ENCODE measurements around the gene BAIAP2L2. TPM values are rescaled to one million over a fixed set of nuclear protein-coding genes. Genes with fewer than 3 reads are reported as not detected.

Gene BAIAP2L2
- total and polyA plus RNA-seq, 4 donors: 0.33 to 0.46 (median 0.44) TPM; not detected in 1

- TF ChIP-seq, protein P1, sequence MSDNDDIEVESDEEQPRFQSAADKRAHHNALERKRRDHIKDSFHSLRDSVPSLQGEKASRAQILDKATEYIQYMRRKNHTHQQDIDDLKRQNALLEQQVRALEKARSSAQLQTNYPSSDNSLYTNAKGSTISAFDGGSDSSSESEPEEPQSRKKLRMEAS (IDR thresholded peaks at IDR 0.05): no peak
- TF ChIP-seq, protein P2, sequence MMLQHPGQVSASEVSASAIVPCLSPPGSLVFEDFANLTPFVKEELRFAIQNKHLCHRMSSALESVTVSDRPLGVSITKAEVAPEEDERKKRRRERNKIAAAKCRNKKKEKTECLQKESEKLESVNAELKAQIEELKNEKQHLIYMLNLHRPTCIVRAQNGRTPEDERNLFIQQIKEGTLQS (IDR thresholded peaks at IDR 0.05): no peak
- TF ChIP-seq JUND (IDR thresholded peaks at IDR 0.05): no peak
- TF ChIP-seq EGR1 (IDR thresholded peaks at IDR 0.05; ENCODE audit: low read depth in 2 of 2): no peak
- TF ChIP-seq FOXA1 (IDR thresholded peaks at IDR 0.05): no peak
- Histone ChIP-seq H3K9ac (ENCODE audit: low read depth in 1 of 2, low read length in 2 of 2) (no peak overlapping the region), H3K27ac (ENCODE audit: low read depth in 1 of 2, low read length in 2 of 2) (no peak overlapping the region), H3K4me1 (ENCODE audit: control insufficient read depth in 4 of 4, insufficient read depth in 4 of 4, low read length in 3 of 4) (peaks cover 0 to 4% (median under 1%) of the 10 kb centered on the region in 4 donors), H3K4me3 (ENCODE audit: low read depth in 1 of 3, low read length in 3 of 3) (no peak overlapping the region), H3K36me3 (ENCODE audit: control insufficient read depth in 4 of 4, insufficient read depth in 3 of 4, low read depth in 1 of 4, low read length in 3 of 4) (no peaks in the 10 kb centered on the region), H3K9me3 (ENCODE audit: control insufficient read depth in 4 of 4, low read length in 3 of 4) (no peaks in the 10 kb centered on the region), H3K27me3 (ENCODE audit: control insufficient read depth in 4 of 4, insufficient read depth in 4 of 4, low read length in 3 of 4) (no peaks in the 10 kb centered on the region)
- 86% methylated on average over 10 of the region's 10 CpGs for WGBS
- no peak for DNase-seq (ENCODE audit: low spot score)
Measured at GRCh38 chr22:38036392-38037062, 74.0 kb downstream of the BAIAP2L2 start.

DNA sequence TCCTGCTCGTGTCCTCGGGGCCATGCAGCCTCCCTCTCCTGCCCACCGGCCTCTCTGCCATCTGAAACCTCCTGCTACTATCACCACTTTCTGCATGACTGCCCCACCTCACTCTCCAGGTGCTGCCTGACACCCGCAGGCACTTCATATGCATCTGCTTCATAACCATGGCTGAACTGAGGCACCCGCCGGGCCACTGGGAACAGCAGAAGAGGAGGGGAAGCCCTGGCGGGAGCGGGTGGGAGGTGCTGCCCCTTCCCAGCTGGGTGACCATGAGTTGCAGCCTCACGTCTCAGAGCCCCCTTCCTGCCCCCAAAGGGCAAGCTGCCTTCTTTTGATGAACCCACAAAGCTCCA is 75.0 kb downstream of the BAIAP2L2 start:
- no peaks in the 10 kb centered on the region for H3K27me3 ChIP-seq (ENCODE audit: control insufficient read depth in 4 of 4, insufficient read depth in 4 of 4, low read length in 3 of 4)
- H3K9me3 ChIP-seq (ENCODE audit: control insufficient read depth in 4 of 4, low read length in 3 of 4): no peaks in the 10 kb centered on the region
- no peak for DNase-seq (ENCODE audit: low spot score)
- peaks cover 0 to 4% (median under 1%) of the 10 kb centered on the region in 4 donors for H3K4me1 ChIP-seq (ENCODE audit: control insufficient read depth in 4 of 4, insufficient read depth in 4 of 4, low read length in 3 of 4)
- TF ChIP-seq YY1 (IDR thresholded peaks at IDR 0.05) (no peak), RXRA (IDR thresholded peaks at IDR 0.05) (no peak), FOXA2 (IDR thresholded peaks at IDR 0.05) (no peak), GABPA (IDR thresholded peaks at IDR 0.05 in 1 of 2, conservative IDR thresholded peaks at IDR 0.05 in 1 of 2) (no peak), FOXA1 (IDR thresholded peaks at IDR 0.05) (no peak), EGR1 (IDR thresholded peaks at IDR 0.05; ENCODE audit: low read depth in 2 of 2) (no peak), HNF4A (conservative IDR thresholded peaks at IDR 0.05) (no peak), HNF4G (IDR thresholded peaks at IDR 0.05) (no peak)
- TF ChIP-seq, protein P3, sequence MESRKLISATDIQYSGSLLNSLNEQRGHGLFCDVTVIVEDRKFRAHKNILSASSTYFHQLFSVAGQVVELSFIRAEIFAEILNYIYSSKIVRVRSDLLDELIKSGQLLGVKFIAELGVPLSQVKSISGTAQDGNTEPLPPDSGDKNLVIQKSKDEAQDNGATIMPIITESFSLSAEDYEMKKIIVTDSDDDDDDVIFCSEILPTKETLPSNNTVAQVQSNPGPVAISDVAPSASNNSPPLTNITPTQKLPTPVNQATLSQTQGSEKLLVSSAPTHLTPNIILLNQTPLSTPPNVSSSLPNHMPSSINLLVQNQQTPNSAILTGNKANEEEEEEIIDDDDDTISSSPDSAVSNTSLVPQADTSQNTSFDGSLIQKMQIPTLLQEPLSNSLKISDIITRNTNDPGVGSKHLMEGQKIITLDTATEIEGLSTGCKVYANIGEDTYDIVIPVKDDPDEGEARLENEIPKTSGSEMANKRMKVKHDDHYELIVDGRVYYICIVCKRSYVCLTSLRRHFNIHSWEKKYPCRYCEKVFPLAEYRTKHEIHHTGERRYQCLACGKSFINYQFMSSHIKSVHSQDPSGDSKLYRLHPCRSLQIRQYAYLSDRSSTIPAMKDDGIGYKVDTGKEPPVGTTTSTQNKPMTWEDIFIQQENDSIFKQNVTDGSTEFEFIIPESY (IDR thresholded peaks at IDR 0.05): no peak
- TF ChIP-seq, protein P2 (IDR thresholded peaks at IDR 0.05): no peak
- TF ChIP-seq, protein P1 (IDR thresholded peaks at IDR 0.05): no peak
- WGBS: 89% methylated on average over 9 of the region's 9 CpGs
- no peak overlapping the region for H3K4me3 ChIP-seq (ENCODE audit: low read depth in 1 of 3, low read length in 3 of 3)
- H3K27ac ChIP-seq (ENCODE audit: low read depth in 1 of 2, low read length in 2 of 2): no peak overlapping the region
- H3K36me3 ChIP-seq (ENCODE audit: control insufficient read depth in 4 of 4, insufficient read depth in 3 of 4, low read depth in 1 of 4, low read length in 3 of 4): no peaks in the 10 kb centered on the region
- no peak overlapping the region for H3K9ac ChIP-seq (ENCODE audit: low read depth in 1 of 2, low read length in 2 of 2)

Other genes with a start within 250 kb of the BAIAP2L2 start
- gene MICALL1, start 204.4 kb downstream of the BAIAP2L2 start, total RNA-seq: 1 to 10 TPM; 2.7 to 9.3 TPM
- 1 to 10 TPM; 2.0 to 5.5 TPM for gene MICALL1, start 204.4 kb downstream of the BAIAP2L2 start, polyA plus RNA-seq
- not detected for gene C22orf23, start 157.1 kb downstream of the BAIAP2L2 start, total RNA-seq
- gene C22orf23, start 157.1 kb downstream of the BAIAP2L2 start, polyA plus RNA-seq: under 1 TPM in 1 of 2 donors, not detected in 1; 0.02 TPM
- gene POLR2F, start 157.0 kb downstream of the BAIAP2L2 start, total RNA-seq: 10 to 100 TPM; 21.4 to 27.9 TPM
- gene POLR2F, start 157.0 kb downstream of the BAIAP2L2 start, polyA plus RNA-seq: 100 to 1,000 TPM in 1 of 2 donors, 10 to 100 TPM in 1; 84.7 to 152 TPM
- gene SOX10, start 126.1 kb downstream of the BAIAP2L2 start, total RNA-seq: under 1 TPM; 0.05 to 0.08 TPM
- under 1 TPM; 0.06 to 0.29 TPM for gene SOX10, start 126.1 kb downstream of the BAIAP2L2 start, polyA plus RNA-seq
- gene PICK1, start 53.3 kb downstream of the BAIAP2L2 start, total RNA-seq: 10 to 100 TPM in 1 of 2 donors, 1 to 10 TPM in 1; 5.8 to 25.8 TPM
- 10 to 100 TPM; 10.3 to 15.9 TPM for gene PICK1, start 53.3 kb downstream of the BAIAP2L2 start, polyA plus RNA-seq
- not detected for gene SLC16A8, start 26.5 kb downstream of the BAIAP2L2 start, total RNA-seq
- under 1 TPM in 1 of 2 donors, not detected in 1; 0.10 TPM for gene SLC16A8, start 26.5 kb downstream of the BAIAP2L2 start, polyA plus RNA-seq
- gene PLA2G6, start 71.1 kb upstream of the BAIAP2L2 start, total RNA-seq: 1 to 10 TPM; 7.3 to 9.0 TPM
- 1 to 10 TPM; 5.7 to 7.2 TPM for gene PLA2G6, start 71.1 kb upstream of the BAIAP2L2 start, polyA plus RNA-seq
- 1 to 10 TPM; 1.7 to 3.3 TPM for gene MAFF, start 91.3 kb upstream of the BAIAP2L2 start, total RNA-seq
- 1 to 10 TPM; 1.4 to 2.2 TPM for gene MAFF, start 91.3 kb upstream of the BAIAP2L2 start, polyA plus RNA-seq
- gene TMEM184B, start 162.3 kb upstream of the BAIAP2L2 start, total RNA-seq: 10 to 100 TPM in 1 of 2 donors, 1 to 10 TPM in 1; 9.1 to 12.6 TPM
- gene TMEM184B, start 162.3 kb upstream of the BAIAP2L2 start, polyA plus RNA-seq: 10 to 100 TPM in 1 of 2 donors, 1 to 10 TPM in 1; 7.5 to 10.8 TPM
- 10 to 100 TPM; 11.4 to 27.4 TPM for gene CSNK1E, start 206.7 kb upstream of the BAIAP2L2 start, total RNA-seq
- gene CSNK1E, start 206.7 kb upstream of the BAIAP2L2 start, polyA plus RNA-seq: 10 to 100 TPM in 1 of 2 donors, 1 to 10 TPM in 1; 8.4 to 16.0 TPM